Measurements from ENCODE around the gene MTHFSD.

GRCh38 chr16:86541560-86541959, 13.5 kb downstream of the MTHFSD start:
- TF ChIP-seq CTCF (IDR thresholded peaks at IDR 0.05), result no peak
- TF ChIP-seq EP300 (IDR thresholded peaks at IDR 0.05; ENCODE audit: borderline replicate concordance in 1 of 2, low read depth in 1 of 2, low read length in 1 of 2), result no peak
- TF ChIP-seq RAD21 (IDR thresholded peaks at IDR 0.05; ENCODE audit: low read length), result no peak
- no peak for TF ChIP-seq YY1 (IDR thresholded peaks at IDR 0.05; ENCODE audit: low read depth)
- TF ChIP-seq EZH2phosphoT487 (IDR thresholded peaks at IDR 0.05; ENCODE audit: borderline replicate concordance, low read depth), result no peak
- no peak for TF ChIP-seq POLR2AphosphoS5 (IDR thresholded peaks at IDR 0.05; ENCODE audit: low read depth, low read length)
- TF ChIP-seq REST (IDR thresholded peaks at IDR 0.05; ENCODE audit: low read depth, low read length), result no peak
- TF ChIP-seq RCOR1 (IDR thresholded peaks at IDR 0.05; ENCODE audit: low read length), result no peak
- no peak for TF ChIP-seq ZBTB33 (IDR thresholded peaks at IDR 0.05; ENCODE audit: borderline replicate concordance, low read depth)
- no peak for TF ChIP-seq MAX (IDR thresholded peaks at IDR 0.05; ENCODE audit: low read depth)
- TF ChIP-seq RFX5 (IDR thresholded peaks at IDR 0.05; ENCODE audit: low read length), result no peak
- no peak for TF ChIP-seq SIN3A (IDR thresholded peaks at IDR 0.05; ENCODE audit: borderline replicate concordance, low read depth, low read length)
- no peak for TF ChIP-seq TAF1 (IDR thresholded peaks at IDR 0.05; ENCODE audit: borderline replicate concordance, low read depth, low read length)
